SK-N-MC (cell line): ENCODE results near the gene GPRIN1.

ENCODE experiments used
- EZH2 ChIP-seq: fragments of 200-600 bp; sonication (generic); IDR thresholded peaks from one replicate; pipeline ENCODE4 v1.6.1; 2017; ENCODE audit warnings: antibody characterized with exemption
- FOXP2 ChIP-seq: optimal IDR thresholded peaks from 2 replicates; pipeline ENCODE3; 2011; ENCODE audit warnings: mild to moderate bottlenecking, moderate library complexity; ENCODE audit not compliant: insufficient read depth; ENCODE audit errors: extremely low read length, control extremely low read depth
- POLR2AphosphoS5 ChIP-seq: IDR thresholded peaks from 2 replicates; pipeline ENCODE4 v1.6.1; 2012; ENCODE audit warnings: mild to moderate bottlenecking, low read depth, low read length, borderline replicate concordance

DNA sequence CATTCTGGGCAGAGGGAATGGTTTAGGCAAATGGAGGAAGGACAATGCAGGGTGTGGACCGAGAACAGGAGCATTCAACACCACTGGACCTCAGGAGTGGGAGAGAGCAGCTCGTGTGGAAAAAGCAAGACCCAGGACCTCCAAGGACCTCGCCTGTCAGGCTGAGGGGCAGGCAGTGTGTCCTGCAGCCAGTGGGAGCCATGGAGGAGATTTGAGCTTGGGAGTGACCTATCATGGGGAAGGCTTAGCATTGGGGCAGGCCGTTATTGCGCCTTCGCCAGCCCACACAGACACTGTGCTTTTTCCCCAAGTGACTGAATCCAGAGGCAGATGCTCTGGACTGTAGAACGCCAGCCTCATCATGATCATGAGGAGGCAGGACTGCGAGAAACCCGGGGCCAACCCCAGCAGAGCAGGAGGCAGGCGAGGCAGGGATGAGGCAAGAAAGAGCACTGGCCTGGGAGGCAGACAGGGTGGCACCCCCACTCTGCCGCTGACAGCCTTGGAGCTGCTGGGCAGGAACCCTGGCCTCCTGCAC, 57.6 kb downstream of the GPRIN1 start:
- TF ChIP-seq POLR2AphosphoS5 (no peak), FOXP2 (no peak), EZH2 (no peak)
